OCI-LY3 (cell line): ENCODE results near the gene IQGAP2.

Source experiments
- H2AFZ ChIP-seq: fragments of 200-600, 300-600 bp; shearing (Covaris generic); 2 replicates; pipeline ENCODE4 v1.6.0; 2014; ENCODE audit warnings: antibody characterized with exemption, low read depth, low read length
- H3K27ac ChIP-seq: fragments of 200-600, 300-600 bp; sonication (generic); 2 replicates; pipeline ENCODE4 v1.5.1; 2014; ENCODE audit warnings: mild to moderate bottlenecking, low read length, moderate library complexity, mixed read lengths
- H3K27me3 ChIP-seq: fragments of 200-600, 300-600 bp; sonication (generic); 2 replicates; pipeline ENCODE4 v1.6.1; 2014; ENCODE audit warnings: low read depth, low read length, mixed read lengths
- H3K36me3 ChIP-seq: fragments of 200-600, 300-600 bp; sonication (generic); replicated peaks from 2 replicates; pipeline ENCODE3; 2014; ENCODE audit warnings: low read depth, low read length, mixed read lengths
- H3K4me1 ChIP-seq: fragments of 300-600, 200-600 bp; sonication (generic); 2 replicates; pipeline ENCODE4 v1.6.1; 2014; ENCODE audit warnings: low read length, mixed read lengths
- H3K4me2 ChIP-seq: fragments of 200-600, 300-600 bp; sonication (generic); 2 replicates; pipeline ENCODE4 v1.6.1; 2014; ENCODE audit warnings: low read length, mixed read lengths
- H3K4me3 ChIP-seq: fragments of 300-600, 200-600 bp; sonication (generic); 2 replicates; pipeline ENCODE4 v1.5.1; 2014; ENCODE audit warnings: antibody characterized with exemption, mild to moderate bottlenecking, low read length, moderate library complexity
- H3K79me2 ChIP-seq: fragments of 300-600, 200-600 bp; shearing (Covaris generic); 2 replicates; pipeline ENCODE4 v1.6.1; 2014; ENCODE audit warnings: mild to moderate bottlenecking, low read length, mixed read lengths
- H3K9ac ChIP-seq: fragments of 300-600, 200-600 bp; shearing (Covaris generic); 2 replicates; pipeline ENCODE4 v1.6.0; 2014; ENCODE audit warnings: mild to moderate bottlenecking, low read length, moderate library complexity
- H3K9me3 ChIP-seq: fragments of 200-600, 300-600 bp; shearing (Covaris generic); 2 replicates; pipeline ENCODE4 v1.6.1; 2014; ENCODE audit warnings: low read length, mixed read lengths; ENCODE audit not compliant: insufficient read depth
- H4K20me1 ChIP-seq: fragments of 200-600, 300-600 bp; sonication (generic); 2 replicates; pipeline ENCODE4 v1.6.1; 2016; ENCODE audit warnings: low read length, mixed read lengths; ENCODE audit not compliant: insufficient read depth
- EZH2phosphoT487 ChIP-seq: fragments of 200-600 bp; shearing (Covaris generic); IDR thresholded peaks from 2 replicates; pipeline ENCODE4 v1.6.1; 2018; ENCODE audit warnings: antibody characterized with exemption, mixed run types, low read depth
- TF ChIP-seq, protein P1 (sequence below): fragments of 200-600, 300-600 bp; sonication (generic); IDR thresholded peaks from 2 replicates; pipeline ENCODE4 v1.5.1; 2014; ENCODE audit warnings: antibody characterized with exemption, low read length, low read depth

IQGAP2 gene

GRCh38 chr5:76526950-76527583, 124.0 kb downstream of the IQGAP2 start:
- H3K4me2 ChIP-seq = no peak overlapping the region
- no peaks in the 10 kb centered on the region for H3K27me3 ChIP-seq
- H3K9ac ChIP-seq = no peak overlapping the region
- H3K9me3 ChIP-seq = no peaks in the 10 kb centered on the region
- no peak overlapping the region for H3K4me3 ChIP-seq
- H3K79me2 ChIP-seq = no peaks in the 10 kb centered on the region
- no peaks in the 10 kb centered on the region for H3K36me3 ChIP-seq
- no peaks in the 10 kb centered on the region for H3K4me1 ChIP-seq
- H3K27ac ChIP-seq = no peak overlapping the region
- no peak overlapping the region for H2AFZ ChIP-seq
- H4K20me1 ChIP-seq = no peaks in the 10 kb centered on the region
- TF ChIP-seq, protein P1, sequence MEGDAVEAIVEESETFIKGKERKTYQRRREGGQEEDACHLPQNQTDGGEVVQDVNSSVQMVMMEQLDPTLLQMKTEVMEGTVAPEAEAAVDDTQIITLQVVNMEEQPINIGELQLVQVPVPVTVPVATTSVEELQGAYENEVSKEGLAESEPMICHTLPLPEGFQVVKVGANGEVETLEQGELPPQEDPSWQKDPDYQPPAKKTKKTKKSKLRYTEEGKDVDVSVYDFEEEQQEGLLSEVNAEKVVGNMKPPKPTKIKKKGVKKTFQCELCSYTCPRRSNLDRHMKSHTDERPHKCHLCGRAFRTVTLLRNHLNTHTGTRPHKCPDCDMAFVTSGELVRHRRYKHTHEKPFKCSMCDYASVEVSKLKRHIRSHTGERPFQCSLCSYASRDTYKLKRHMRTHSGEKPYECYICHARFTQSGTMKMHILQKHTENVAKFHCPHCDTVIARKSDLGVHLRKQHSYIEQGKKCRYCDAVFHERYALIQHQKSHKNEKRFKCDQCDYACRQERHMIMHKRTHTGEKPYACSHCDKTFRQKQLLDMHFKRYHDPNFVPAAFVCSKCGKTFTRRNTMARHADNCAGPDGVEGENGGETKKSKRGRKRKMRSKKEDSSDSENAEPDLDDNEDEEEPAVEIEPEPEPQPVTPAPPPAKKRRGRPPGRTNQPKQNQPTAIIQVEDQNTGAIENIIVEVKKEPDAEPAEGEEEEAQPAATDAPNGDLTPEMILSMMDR = no peak
- no peak for TF ChIP-seq EZH2phosphoT487

GRCh38 chr5:76527685-76528161, 124.6 kb downstream of the IQGAP2 start:
- Histone ChIP-seq H3K79me2 (no peaks in the 10 kb centered on the region), H3K9ac (no peak overlapping the region), H4K20me1 (no peaks in the 10 kb centered on the region), H3K36me3 (no peaks in the 10 kb centered on the region), H3K27ac (no peak overlapping the region), H3K4me3 (no peak overlapping the region), H3K4me1 (no peaks in the 10 kb centered on the region), H3K27me3 (no peaks in the 10 kb centered on the region), H3K9me3 (no peaks in the 10 kb centered on the region), H3K4me2 (no peak overlapping the region), H2AFZ (no peak overlapping the region)
- TF ChIP-seq, protein P1 = no peak
- TF ChIP-seq EZH2phosphoT487 = no peak

GRCh38 chr5:76528547-76529331, 125.7 kb downstream of the IQGAP2 start:
- TF ChIP-seq, protein P1 = no peak
- TF ChIP-seq EZH2phosphoT487 = no peak
- Histone ChIP-seq H3K4me2 (no peak overlapping the region), H3K9ac (no peak overlapping the region), H4K20me1 (no peaks in the 10 kb centered on the region), H3K36me3 (no peaks in the 10 kb centered on the region), H3K79me2 (no peaks in the 10 kb centered on the region), H3K9me3 (no peaks in the 10 kb centered on the region), H2AFZ (no peak overlapping the region), H3K27ac (no peak overlapping the region), H3K4me1 (no peaks in the 10 kb centered on the region), H3K27me3 (no peaks in the 10 kb centered on the region), H3K4me3 (no peak overlapping the region)

DNA sequence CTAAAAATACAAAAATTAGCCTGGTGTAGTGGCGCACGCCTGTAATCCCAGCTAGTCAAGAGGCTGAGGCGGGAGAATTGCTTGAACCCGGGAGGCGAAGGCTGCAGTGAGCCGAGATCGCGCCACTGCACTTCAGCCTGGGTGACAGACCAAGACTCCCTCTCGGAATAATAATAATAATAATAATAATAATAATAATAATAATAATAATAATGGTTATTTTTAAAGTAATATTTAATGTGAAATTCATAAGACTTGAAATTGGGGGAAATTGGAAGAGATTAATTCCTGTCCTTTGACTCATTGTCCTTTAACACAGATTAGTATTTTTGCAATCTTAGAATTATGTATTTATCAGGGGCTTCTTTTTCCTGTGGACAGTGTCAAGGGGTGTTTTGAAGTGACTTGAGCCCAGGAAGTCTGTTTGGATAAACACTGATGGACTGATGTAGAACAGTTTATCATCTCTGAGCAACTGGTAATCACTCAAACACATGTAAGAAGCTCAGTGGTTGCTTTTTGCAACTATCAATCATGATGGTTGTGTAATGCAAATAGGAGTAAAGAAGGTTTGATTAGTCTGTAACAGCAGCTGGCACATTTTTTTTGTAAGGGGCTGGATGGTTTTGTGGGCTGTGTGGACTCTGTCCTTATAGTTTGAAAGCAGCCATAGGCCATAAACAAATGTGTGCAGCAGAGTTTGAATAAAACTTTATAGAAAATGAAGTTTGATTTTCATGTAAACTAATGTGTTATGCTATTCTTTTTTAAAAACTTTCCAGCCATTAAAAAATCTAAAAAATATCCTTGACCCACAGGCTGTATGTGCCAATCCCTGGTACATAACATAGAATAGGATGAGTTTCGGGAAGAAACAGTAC, 126.6 kb downstream of the IQGAP2 start:
- H3K79me2 ChIP-seq = no peaks in the 10 kb centered on the region

More for the DNA sequence above, 126.6 kb downstream of the IQGAP2 start:
- TF ChIP-seq, protein P1 = no peak
- TF ChIP-seq EZH2phosphoT487 = no peak
- H3K27me3 ChIP-seq = no peaks in the 10 kb centered on the region
- no peak overlapping the region for H3K9ac ChIP-seq
- no peak overlapping the region for H3K27ac ChIP-seq
- H3K9me3 ChIP-seq = no peaks in the 10 kb centered on the region
- H3K36me3 ChIP-seq = no peaks in the 10 kb centered on the region
- no peak overlapping the region for H3K4me2 ChIP-seq
- H2AFZ ChIP-seq = no peak overlapping the region
- no peaks in the 10 kb centered on the region for H4K20me1 ChIP-seq
- H3K4me1 ChIP-seq = no peaks in the 10 kb centered on the region
- H3K4me3 ChIP-seq = no peak overlapping the region
